Effector memory CD4-positive, alpha-beta T cell (primary cell): ENCODE data around the gene C19orf73.

Source experiments
- DNase-seq, 3 donors: peaks; one replicate each; pipeline ENCODE4 v3.0.0-alpha.2; 2020
- H3K27ac ChIP-seq: 2 replicates; pipeline ENCODE4 v1.7.0; 2013; ENCODE audit warnings: mild to moderate bottlenecking, low read length, moderate library complexity; ENCODE audit not compliant: insufficient read depth, poor library complexity, severe bottlenecking
- H3K27me3 ChIP-seq: replicated peaks from 2 replicates; pipeline ENCODE4 v1.7.0; 2013; ENCODE audit warnings: mild to moderate bottlenecking, low read length; ENCODE audit not compliant: insufficient read depth, control insufficient read depth, poor library complexity, severe bottlenecking
- H3K36me3 ChIP-seq: 2 replicates; pipeline ENCODE4 v1.7.0; 2013; ENCODE audit warnings: mild to moderate bottlenecking, low read length, moderate library complexity; ENCODE audit not compliant: control insufficient read depth, insufficient read depth
- H3K4me1 ChIP-seq: 2 replicates; pipeline ENCODE4 v1.7.0; 2013; ENCODE audit warnings: low read length, mild to moderate bottlenecking; ENCODE audit not compliant: control insufficient read depth, insufficient read depth, poor library complexity, severe bottlenecking
- H3K4me3 ChIP-seq: 2 replicates; pipeline ENCODE4 v1.7.0; 2013; ENCODE audit warnings: low read length, low read depth, mild to moderate bottlenecking; ENCODE audit not compliant: insufficient read depth, poor library complexity, severe bottlenecking
- H3K9me3 ChIP-seq: 2 replicates; pipeline ENCODE4 v1.7.0; 2013; ENCODE audit warnings: mild to moderate bottlenecking, low read length, moderate library complexity; ENCODE audit not compliant: control insufficient read depth
- total RNA-seq, 3 donors: gene quantifications; one replicate each; lab custom pipeline; 2026; lab: John Stamatoyannopoulos, UW

C19orf73 gene
- total RNA-seq: 1.6 to 2.5 (median 2.4) reads per million in 3 donors

- Histone ChIP-seq H3K36me3 (no peaks in the 10 kb centered on the region), H3K27ac (peak within 1 kb of the TSS; percentile 81), H3K4me1 (peaks cover 20% of the 10 kb centered on the region), H3K9me3 (no peaks in the 10 kb centered on the region), H3K27me3 (no peaks in the 10 kb centered on the region), H3K4me3 (peak within 1 kb of the TSS; percentile 71)
- peak; percentile 91 to 93 (median 91) for DNase-seq
Observed at GRCh38 chr19:49118565-49119410, at the start of gene C19orf73. TSS of gene C19orf73 (minus strand) at chr19:49119143. CDS start at chr19:49119022, 121 bp downstream.

GRCh38 chr19:49168421-49168820 is 49.5 kb upstream of the C19orf73 start:
- Histone ChIP-seq H3K36me3 (no peaks in the 10 kb centered on the region), H3K4me1 (no peaks in the 10 kb centered on the region), H3K27ac (no peak overlapping the region), H3K9me3 (no peaks in the 10 kb centered on the region), H3K27me3 (no peaks in the 10 kb centered on the region), H3K4me3 (no peak overlapping the region)
- no peak for DNase-seq

DNA sequence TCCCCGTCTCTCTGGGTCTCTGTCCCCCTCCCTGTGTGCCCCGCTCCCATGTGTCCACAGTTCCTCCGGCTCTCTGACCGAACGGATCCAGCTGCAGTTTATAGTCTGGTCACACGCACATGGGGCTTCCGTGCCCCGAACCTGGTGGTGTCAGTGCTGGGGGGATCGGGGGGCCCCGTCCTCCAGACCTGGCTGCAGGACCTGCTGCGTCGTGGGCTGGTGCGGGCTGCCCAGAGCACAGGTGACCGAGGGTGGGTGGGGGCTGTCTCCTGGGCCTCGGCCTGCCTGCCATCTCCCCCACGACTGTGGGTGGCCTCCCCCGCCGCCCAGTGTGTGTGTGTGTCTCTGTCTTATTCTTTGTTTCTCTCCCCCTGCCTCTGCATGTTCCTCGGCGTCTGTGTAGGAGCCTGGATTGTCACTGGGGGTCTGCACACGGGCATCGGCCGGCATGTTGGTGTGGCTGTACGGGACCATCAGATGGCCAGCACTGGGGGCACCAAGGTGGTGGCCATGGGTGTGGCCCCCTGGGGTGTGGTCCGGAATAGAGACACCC is 49.0 kb upstream of the C19orf73 start:
- Histone ChIP-seq H3K36me3 (no peaks in the 10 kb centered on the region), H3K4me1 (no peaks in the 10 kb centered on the region), H3K9me3 (no peaks in the 10 kb centered on the region), H3K27me3 (no peaks in the 10 kb centered on the region), H3K4me3 (no peak overlapping the region), H3K27ac (no peak overlapping the region)
- no peak for DNase-seq

GRCh38 chr19:49165865-49166301 is 46.9 kb upstream of the C19orf73 start:
- H3K4me3 ChIP-seq: no peak overlapping the region
- no peak overlapping the region for H3K27ac ChIP-seq
- H3K4me1 ChIP-seq: no peaks in the 10 kb centered on the region
- H3K27me3 ChIP-seq: no peaks in the 10 kb centered on the region
- no peaks in the 10 kb centered on the region for H3K9me3 ChIP-seq
- H3K36me3 ChIP-seq: no peaks in the 10 kb centered on the region
- DNase-seq: no peak

DNA sequence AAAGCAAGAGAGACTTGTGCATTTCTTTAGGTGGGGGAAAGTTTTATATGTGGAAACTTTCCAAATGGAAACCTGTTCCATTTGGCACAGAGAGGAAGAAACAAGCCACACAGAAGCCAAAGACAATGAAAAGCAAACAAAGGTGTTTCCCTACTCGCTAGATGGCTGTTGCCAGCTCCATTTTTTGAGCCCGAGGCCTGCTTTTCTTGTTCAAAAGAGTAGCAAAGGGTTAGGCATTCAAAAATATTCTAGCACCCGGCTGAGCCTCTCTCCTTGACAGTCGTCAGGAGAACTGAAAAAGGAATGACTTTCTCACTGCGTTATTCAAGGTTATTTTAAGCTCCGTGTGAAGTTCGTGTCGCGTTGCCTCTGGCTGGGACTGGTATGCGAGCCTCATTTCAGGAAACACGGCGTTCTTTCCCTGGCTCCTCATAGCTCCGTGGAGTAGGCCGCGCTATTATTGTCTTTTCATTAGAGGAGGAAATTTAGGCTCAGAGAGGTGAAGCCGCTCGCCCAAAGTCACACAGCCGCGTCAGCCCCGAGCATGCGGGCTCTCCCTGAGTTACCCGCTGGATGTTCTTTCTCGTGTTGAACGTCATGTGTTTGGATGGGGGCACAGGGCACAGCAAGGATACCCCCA is 46.3 kb upstream of the C19orf73 start:
- Histone ChIP-seq H3K4me1 (no peaks in the 10 kb centered on the region), H3K27me3 (no peaks in the 10 kb centered on the region), H3K4me3 (no peak overlapping the region), H3K36me3 (no peaks in the 10 kb centered on the region), H3K27ac (no peak overlapping the region), H3K9me3 (no peaks in the 10 kb centered on the region)
- no peak for DNase-seq

- peaks cover 24% of the 10 kb centered on the region for H3K27me3 ChIP-seq
- no peaks in the 10 kb centered on the region for H3K4me1 ChIP-seq
- H3K4me3 ChIP-seq: no peak overlapping the region
- no peaks in the 10 kb centered on the region for H3K36me3 ChIP-seq
- H3K27ac ChIP-seq: no peak overlapping the region
- H3K9me3 ChIP-seq: no peaks in the 10 kb centered on the region
- DNase-seq: no peak
Observed at GRCh38 chr19:49161987-49162386, 43.0 kb upstream of the C19orf73 start.

DNA sequence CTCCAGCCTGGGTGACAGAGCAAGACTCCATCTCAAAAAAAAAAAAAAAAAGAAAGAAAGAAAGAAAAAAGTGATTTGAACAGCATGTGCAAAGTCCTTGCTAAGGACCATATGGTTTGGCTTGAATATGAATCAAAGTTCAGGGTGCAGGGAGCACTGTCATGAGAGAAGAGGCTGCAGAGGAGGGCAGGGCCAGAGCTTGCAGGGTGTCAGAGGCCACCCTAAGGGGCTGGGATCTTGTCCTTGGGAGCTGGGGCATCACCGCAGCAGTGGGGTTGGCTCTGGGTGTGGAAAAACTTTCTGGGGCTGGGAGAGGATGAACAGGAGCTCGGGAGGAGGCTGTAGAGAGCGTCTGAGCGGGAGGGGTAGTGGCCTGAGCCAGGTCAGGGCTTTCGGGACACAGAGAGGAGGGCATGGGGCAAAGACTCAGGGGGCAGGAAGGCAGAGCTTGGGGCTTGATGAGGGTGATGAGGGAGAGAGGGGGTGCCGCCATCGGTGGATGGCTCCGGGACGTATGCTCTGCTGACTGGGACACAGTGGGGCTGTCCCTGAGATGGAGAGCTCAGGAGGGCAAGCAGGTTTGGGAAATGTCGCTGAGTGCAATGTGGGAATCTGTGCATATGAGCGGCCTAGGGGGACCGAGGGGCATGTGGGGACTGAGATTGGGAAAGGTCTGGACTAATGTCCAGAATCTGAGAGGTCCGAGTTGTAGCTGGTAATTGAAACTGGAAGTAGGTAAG is 41.7 kb upstream of the C19orf73 start:
- no peaks in the 10 kb centered on the region for H3K9me3 ChIP-seq
- DNase-seq: no peak
- H3K4me1 ChIP-seq: no peaks in the 10 kb centered on the region
- no peaks in the 10 kb centered on the region for H3K36me3 ChIP-seq
- H3K27me3 ChIP-seq: peaks cover 24% of the 10 kb centered on the region
- H3K27ac ChIP-seq: no peak overlapping the region
- H3K4me3 ChIP-seq: no peak overlapping the region

DNA sequence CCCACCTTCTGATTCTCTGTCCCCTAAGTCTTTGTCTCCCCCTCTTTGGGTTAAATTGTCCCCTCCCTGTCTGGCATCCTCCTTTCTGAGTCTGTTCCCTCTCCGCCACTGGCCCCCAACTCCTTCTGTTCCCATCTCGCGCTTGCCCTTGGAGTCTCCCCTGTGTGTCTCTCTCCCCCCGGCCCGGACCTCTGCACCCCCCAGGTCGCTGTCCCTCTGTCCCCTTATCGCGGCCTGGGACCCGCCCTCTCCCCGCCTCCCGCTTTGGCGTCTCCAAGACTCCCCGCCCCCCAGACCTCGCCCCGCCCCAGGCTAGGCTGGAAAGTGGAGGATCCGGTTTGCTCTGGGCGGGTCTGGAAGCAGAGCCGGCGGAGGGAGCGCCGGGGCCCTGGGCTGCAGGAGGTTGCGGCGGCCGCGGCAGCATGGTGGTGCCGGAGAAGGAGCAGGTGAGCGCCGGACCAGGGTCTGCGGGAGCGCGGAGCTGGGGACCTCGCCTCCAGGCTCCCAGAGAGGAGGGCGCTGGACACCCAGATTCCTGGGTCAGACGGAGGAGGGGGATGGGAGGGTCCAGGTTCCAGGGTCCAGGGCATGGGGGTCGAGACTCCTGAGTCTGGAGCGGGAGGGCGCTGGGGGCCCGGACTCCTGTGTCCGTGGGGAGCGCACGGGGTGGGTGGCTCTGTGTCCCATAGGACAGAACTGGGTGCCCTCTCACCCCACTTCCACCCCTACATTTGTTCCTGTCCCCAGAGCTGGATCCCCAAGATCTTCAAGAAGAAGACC is 38.7 kb upstream of the C19orf73 start, which contains the start of gene TRPM4:
Gene TRPM4, plus strand, starts transcription at position 348 of the 780 bp plus-strand sequence. Its CDS starts 75 bp downstream, at position 423.
- H3K27me3 ChIP-seq: peaks cover 24% of the 10 kb centered on the region

GRCh38 chr19:49155820-49156346 is 36.9 kb upstream of the C19orf73 start:
- DNase-seq: no peak
- Histone ChIP-seq H3K27me3 (peaks cover 34% of the 10 kb centered on the region), H3K4me1 (peaks cover 5% of the 10 kb centered on the region), H3K4me3 (no peak overlapping the region), H3K36me3 (no peaks in the 10 kb centered on the region), H3K9me3 (no peaks in the 10 kb centered on the region), H3K27ac (no peak overlapping the region)

More for the DNA sequence above, 38.7 kb upstream of the C19orf73 start, which contains the start of gene TRPM4:
- Histone ChIP-seq H3K4me1 (no peaks in the 10 kb centered on the region), H3K36me3 (no peaks in the 10 kb centered on the region), H3K4me3 (no peak within 1 kb of the TSS), H3K27ac (no peak within 1 kb of the TSS), H3K9me3 (no peaks in the 10 kb centered on the region)
- no peak for DNase-seq
